Type B pancreatic cell (in vitro differentiated cells): ENCODE data around the gene LRRC14B. TPM values are rescaled to one million over a fixed set of nuclear protein-coding genes. Genes with fewer than 3 reads are reported as not detected.

Experiments used
- DNase-seq: peaks from one replicate; pipeline ENCODE4 v3.0.0; 2021; ENCODE audit warnings: mixed read lengths; ENCODE audit not compliant: unreplicated experiment; ENCODE audit errors: extremely low spot score
- H3K27ac Mint-ChIP-seq: 2 replicates; pipeline ENCODE4 v1.8.0; 2021; ENCODE audit warnings: mild to moderate bottlenecking, mixed read lengths
- H3K27me3 Mint-ChIP-seq: 2 replicates; pipeline ENCODE4 v1.8.0; 2021; ENCODE audit warnings: mixed read lengths
- H3K36me3 Mint-ChIP-seq: 2 replicates; pipeline ENCODE4 v1.8.0; 2021; ENCODE audit warnings: mixed read lengths
- H3K4me1 Mint-ChIP-seq: one replicate; pipeline ENCODE4 v1.8.0; 2021; ENCODE audit warnings: mixed read lengths; ENCODE audit not compliant: unreplicated experiment
- H3K4me3 Mint-ChIP-seq: 2 replicates; pipeline ENCODE4 v1.8.0; 2021; ENCODE audit warnings: mild to moderate bottlenecking, mixed read lengths
- H3K9me3 Mint-ChIP-seq: 2 replicates; pipeline ENCODE4 v1.8.0; 2021; ENCODE audit warnings: mixed read lengths
- CTCF ChIP-seq: fragments of 200-600 bp; sonication (generic); conservative IDR thresholded peaks from 2 replicates; pipeline ENCODE4 v1.5.0; 2021; ENCODE audit warnings: antibody characterized with exemption, mild to moderate bottlenecking
- total RNA-seq: library from RNA; stranded (reverse); gene quantifications from 2 replicates; pipeline ENCODE4 v1.2.1, GENCODE V29; 2021; ENCODE audit warnings: low replicate concordance

The LRRC14B gene
- total RNA-seq, 1 donor from 2014 or later = not detected

GRCh38 chr5:157126-157715 is 34.1 kb upstream of the LRRC14B start:
- TF ChIP-seq CTCF = no peak
- H3K4me3 Mint-ChIP-seq = no peak overlapping the region
- no peaks in the 10 kb centered on the region for H3K9me3 Mint-ChIP-seq
- H3K27ac Mint-ChIP-seq = peak overlapping the region; percentile 6
- H3K27me3 Mint-ChIP-seq = no peaks in the 10 kb centered on the region
- peaks cover 5% of the 10 kb centered on the region for H3K4me1 Mint-ChIP-seq
- DNase-seq = no peak
- peaks cover 15% of the 10 kb centered on the region for H3K36me3 Mint-ChIP-seq

GRCh38 chr5:157801-158200 is 33.5 kb upstream of the LRRC14B start:
- Mint-ChIP-seq H3K9me3 (no peaks in the 10 kb centered on the region), H3K27me3 (no peaks in the 10 kb centered on the region), H3K36me3 (peaks cover 15% of the 10 kb centered on the region), H3K4me3 (no peak overlapping the region), H3K4me1 (peaks cover under 1% of the 10 kb centered on the region), H3K27ac (no peak overlapping the region)
- no peak for TF ChIP-seq CTCF
- no peak for DNase-seq

GRCh38 chr5:158807-159447 is 32.4 kb upstream of the LRRC14B start:
- H3K27me3 Mint-ChIP-seq = no peaks in the 10 kb centered on the region
- H3K36me3 Mint-ChIP-seq = peaks cover 21% of the 10 kb centered on the region
- no peaks in the 10 kb centered on the region for H3K4me1 Mint-ChIP-seq
- no peaks in the 10 kb centered on the region for H3K9me3 Mint-ChIP-seq
- no peak for TF ChIP-seq CTCF
- no peak overlapping the region for H3K27ac Mint-ChIP-seq
- no peak for DNase-seq
- no peak overlapping the region for H3K4me3 Mint-ChIP-seq

- H3K4me3 Mint-ChIP-seq = no peak overlapping the region
- TF ChIP-seq CTCF = no peak
Measured at GRCh38 chr5:159448-160172, 31.7 kb upstream of the LRRC14B start.

GRCh38 chr5:160173-160510 is 31.2 kb upstream of the LRRC14B start:
- DNase-seq = no peak
- no peaks in the 10 kb centered on the region for H3K9me3 Mint-ChIP-seq
- no peak for TF ChIP-seq CTCF
- H3K4me3 Mint-ChIP-seq = no peak overlapping the region
- no peak overlapping the region for H3K27ac Mint-ChIP-seq
- H3K4me1 Mint-ChIP-seq = no peaks in the 10 kb centered on the region
- H3K36me3 Mint-ChIP-seq = peaks cover 16% of the 10 kb centered on the region
- no peaks in the 10 kb centered on the region for H3K27me3 Mint-ChIP-seq

More at GRCh38 chr5:159448-160172, 31.7 kb upstream of the LRRC14B start:
- no peaks in the 10 kb centered on the region for H3K27me3 Mint-ChIP-seq
- H3K36me3 Mint-ChIP-seq = peaks cover 20% of the 10 kb centered on the region
- H3K4me1 Mint-ChIP-seq = no peaks in the 10 kb centered on the region
- no peaks in the 10 kb centered on the region for H3K9me3 Mint-ChIP-seq
- H3K27ac Mint-ChIP-seq = peak overlapping the region; percentile 24
- no peak for DNase-seq
